Activated gamma-delta T cell (primary cell): ENCODE data around the gene RERE.

Experiments
- DNase-seq: peaks from one replicate; lab custom pipeline; 2025; lab: John Stamatoyannopoulos, UW

RERE gene

DNA sequence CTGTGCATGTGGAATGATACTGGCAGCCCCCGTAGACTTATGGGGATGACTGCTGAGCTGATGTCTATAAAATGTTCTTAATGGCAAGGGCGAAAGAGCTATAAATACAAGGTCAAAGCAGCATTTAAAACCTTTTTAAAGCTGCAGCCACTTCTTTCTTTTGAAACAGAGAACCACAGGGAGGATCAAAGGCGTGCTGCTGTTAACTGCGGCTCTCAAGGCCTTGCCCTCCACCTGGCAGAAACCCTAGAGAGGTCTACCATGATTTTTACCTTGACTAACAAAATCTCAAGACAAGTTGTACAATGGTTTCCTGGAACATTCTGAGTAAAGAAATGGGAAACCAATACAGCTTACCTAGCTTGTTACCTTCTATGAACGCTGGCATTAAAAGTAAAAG lies 409.8 kb downstream of the RERE start:
- DNase-seq = no peak

DNA sequence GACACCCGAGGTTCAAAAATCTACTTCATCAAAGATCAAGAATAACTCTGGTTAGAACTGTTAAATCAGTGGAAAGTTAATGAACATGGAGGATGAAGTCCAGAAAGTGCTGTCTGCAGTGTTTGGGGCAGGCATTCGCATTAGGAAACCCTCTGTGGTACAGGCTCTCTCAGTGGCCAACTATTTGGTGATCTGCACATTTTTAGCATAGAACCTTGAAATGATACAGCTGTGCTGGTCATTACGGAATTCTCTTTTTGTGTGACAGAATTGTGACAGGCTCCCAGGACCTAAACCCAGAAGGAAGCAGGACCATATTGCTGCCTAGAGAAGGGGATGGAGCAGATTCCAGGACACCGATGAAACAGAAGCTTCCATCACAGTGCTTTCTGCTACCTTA lies 410.5 kb downstream of the RERE start:
- DNase-seq = no peak

DNA sequence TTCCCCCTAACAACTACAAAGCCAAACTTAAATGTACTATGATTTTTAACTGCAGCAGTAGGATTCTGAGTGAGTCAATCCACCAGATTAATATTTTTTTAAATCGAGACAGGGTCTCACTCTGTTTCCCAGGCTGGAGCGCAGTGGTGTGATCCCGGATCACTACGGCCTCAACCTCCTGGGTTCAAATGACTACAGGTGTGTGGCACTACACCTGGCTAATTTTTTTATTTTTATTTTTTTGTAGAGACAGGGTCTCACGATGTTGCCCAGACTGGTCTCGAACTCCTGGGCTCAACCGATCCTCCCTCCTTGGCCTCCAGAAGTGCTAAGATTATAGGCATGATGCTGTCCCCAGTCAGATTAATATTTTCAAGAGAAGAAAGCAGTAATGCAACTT lies 411.4 kb downstream of the RERE start:
- DNase-seq = no peak

DNA sequence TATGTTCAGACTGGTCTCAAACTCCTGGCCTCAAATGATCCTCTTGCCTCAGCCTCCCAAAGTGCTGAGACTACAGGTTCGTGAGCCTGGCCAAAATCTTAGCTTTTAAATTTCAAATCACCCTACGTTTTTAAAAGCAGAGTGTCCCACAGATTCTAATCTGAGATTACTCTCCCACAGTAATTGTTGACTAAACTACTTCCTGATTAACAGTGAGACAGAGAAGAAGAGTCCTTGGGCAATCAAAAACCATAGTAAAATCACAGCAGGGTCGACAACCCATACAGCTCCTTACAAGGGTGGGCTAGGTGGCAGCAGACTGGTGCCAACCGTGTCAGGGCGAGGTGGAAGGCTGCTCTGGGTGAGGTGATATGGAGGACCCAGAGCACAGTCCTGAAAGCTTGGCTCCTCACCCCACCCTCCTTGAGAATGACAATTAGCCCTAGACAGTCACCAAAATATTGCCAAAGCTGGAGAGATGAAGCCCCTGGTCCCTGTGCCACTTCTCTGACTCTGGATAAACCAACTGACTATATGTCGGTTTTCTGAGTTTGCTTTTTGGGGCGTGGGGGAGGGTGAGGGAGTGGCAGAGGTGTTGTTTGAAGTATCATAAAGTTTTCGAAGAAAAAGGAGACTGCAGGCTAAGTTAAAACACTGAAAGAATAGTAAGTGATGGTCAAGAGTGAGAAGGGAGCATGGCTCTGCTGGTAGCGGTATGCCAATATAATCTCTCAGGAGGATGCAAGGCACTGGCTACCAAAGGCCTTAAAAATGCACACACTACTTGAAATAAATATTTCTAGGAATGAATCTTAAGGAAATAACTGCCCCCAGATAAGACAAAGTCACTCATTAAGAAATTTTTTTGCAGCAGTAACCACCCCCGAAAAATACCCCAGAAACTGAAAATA lies 412.7 kb downstream of the RERE start:
- DNase-seq = no peak

DNA sequence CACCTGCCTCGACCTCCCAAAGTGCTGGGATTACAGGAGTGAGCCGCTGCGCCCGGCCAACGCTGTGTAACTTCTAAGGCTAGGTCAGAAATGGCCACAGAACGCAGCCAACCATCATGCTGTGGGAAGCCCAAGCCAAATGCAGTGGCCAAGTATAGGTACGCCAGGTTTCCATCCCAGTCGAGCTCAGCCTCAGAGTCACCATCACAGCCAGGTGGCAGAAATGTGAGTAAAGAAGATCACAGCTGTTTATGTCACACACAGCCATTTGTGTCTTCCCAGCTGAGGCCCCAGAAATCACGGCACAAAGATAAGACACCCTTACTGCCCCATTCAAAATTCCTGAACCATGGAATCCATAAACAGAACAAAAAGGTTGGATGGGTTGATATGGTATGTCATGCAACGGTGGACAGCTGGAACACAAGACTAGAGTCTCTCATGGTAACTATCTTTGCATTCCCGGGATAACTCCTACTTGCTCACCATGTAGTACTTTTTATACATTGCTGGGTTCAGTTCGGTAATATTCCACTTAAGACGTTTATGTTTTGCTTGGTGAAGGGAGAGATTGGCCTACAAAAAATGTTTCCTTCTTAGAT lies 415.2 kb downstream of the RERE start:
- no peak for DNase-seq

DNA sequence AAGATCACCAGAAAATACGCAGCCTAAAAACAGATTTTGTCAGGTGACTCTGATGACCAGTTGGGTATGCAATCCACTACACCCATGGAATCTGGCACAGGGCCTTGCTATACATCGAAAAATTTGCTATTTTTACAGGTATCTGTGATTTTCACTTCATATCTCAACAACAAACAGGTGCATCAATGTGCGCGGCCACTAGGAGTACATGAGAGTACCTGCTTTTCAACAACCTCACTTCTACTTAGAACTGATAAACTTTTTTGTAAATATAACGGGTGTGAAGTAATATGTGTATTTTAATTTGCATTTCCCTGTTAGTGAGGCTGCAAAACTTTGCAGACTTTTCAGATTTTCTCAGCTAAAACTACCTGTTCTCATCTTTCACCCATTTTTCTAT lies 418.8 kb downstream of the RERE start:
- no peak for DNase-seq

DNA sequence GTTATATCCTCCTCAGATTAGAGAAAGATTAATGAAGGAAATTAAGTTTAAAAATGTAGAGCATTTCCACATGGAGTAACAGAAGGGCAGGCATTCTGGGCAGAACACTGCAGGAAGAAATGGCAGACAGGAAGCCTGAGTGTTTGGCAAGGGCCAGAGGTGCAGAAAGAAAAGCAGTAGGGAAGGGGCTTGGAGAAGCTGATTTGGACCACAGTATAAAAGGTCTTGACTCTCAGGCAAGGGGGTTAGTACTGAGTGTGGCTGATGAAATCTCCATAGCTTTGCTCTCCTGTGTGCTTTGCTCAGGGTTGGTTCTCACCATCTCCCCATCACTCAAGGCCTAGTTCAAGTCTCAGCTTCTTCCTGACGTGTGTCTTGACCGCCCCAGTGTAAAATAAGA lies 419.4 kb downstream of the RERE start:
- DNase-seq = no peak

DNA sequence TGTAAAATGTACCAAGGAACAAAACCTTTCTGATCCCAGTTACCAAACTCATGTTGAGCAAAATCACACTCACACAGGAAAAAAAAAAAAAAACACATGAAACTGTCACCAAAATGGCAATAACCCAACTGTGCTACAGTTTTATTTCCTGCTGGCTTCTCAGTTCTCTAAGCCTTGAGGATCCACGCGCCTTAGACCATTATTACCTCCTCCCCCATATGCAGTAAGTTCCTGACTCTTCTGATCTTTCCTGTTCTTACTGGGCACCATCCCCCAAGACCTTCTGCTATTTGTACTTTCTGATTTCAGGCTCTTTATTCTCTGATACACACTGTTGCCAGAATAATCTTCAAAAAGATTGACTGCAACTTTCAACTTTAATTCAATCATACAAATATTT lies 419.9 kb downstream of the RERE start:
- DNase-seq = no peak

DNA sequence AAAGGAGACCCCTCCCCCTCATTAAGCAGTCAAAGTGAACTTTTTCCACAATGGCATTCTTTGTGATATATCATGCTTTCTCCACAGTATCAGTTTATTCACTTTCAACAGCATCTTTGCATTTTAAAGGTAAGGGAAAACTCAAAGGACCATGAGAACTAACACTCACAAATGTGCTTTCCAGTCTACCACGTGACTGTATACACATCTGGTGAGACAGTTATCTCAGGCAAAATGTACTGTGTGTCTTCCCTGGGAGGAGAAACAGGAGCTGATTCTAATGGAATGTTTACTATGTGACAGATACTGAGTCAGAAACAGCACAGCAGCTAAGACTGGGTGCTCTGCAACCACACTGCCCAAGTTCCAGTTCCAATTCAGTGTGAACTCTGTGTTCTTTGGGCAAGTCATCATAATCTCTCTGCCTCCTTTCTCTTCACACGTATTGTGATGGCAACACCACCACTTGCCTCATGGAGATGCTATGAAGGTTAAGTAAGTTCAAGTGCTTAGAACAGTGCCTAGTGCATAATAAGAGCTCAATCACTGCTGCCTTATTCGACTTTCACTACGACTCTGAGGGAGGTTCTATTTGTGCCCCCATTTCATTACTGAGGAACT lies 420.5 kb downstream of the RERE start:
- DNase-seq = no peak

DNA sequence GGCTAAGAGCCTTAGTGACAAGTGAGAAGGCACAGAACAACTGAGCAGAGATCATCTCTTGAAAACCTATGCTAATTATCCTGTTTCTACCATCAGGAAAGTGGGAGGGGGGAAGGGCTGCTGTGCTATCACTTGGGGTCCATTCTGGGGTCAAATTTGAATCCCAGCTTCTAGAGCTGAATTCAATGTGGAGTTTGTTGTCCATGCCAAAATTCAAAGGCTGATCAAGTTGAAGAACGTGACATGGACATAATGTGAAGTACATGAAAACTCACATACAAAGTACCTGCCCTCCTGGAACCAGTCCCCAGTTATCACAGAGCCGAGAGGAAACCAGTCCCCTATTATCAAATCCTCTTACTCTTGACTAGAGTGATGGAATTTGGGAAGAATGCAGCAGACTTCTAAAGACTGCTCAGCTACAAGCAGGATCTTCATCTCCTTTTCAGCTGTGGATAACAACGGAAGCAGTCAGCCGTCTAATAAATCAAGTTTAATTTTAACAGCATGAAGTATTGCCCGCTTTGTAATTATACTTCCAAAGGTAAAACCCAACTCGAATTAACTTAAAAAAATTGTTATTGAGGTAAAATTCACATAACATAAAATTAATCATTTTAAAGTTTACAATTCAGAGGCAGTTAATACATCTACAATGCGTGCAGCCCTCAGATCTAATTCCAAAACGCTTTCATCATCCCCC lies 421.2 kb downstream of the RERE start:
- DNase-seq = no peak

DNA sequence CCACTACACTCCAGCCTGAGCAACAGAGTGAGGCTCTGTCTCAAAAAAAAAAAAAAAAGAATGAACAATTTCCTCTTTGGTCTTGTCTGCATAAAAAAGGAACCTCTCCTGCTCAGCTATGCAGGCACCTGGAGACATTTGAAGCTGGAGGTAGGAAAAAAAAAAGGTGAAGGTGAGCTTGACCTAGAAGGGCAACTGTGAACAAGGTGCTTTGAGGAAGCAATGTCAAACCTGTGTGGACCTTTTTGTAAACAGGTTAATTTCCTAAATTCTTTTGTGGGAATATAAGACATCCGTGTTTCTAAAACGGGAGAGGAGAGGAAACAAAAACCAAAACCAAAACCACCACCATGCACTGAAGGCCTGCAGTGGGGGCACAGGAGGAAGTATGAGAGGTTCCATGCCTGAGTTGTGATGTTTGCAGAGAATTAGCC lies 422.0 kb downstream of the RERE start:
- DNase-seq = no peak

DNA sequence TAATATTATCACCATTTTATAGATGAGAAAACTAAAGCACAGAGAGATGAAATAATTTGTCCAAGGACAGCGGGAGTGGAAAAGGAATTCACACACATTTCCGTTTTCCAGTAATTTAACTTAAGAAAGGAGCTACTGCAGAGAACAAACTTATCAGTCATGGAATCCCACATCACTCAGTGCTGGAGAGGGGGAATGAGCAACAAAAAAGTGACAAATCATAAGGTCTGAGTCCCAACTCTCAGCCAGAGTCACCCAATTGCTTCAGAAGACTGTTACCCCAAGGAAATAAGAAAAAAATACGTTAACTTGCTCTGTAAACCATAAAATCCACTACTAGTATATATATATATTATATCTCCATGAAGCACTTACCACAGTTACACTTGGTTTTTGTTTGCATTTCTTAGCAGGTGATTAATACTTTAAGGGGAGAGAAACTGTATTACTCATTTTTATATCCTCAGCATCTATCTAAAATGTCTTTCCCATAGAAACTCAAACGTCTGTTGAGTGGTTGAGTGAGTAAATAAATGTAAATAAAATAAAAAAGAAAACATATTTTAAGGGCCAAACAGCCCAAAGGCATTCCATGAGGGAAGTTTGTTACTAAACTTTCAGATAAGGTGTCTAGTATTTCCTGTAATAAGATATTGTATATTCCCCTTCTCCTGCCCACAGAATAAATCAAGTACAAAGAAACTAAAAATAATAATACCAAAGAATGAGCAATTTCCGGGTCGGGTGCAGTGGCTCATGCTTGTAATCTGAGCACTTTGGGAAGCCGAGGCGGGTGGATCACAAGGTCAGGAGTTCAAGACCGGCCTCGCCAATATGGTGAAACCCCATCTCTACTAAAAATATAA lies 422.8 kb downstream of the RERE start:
- DNase-seq = no peak

DNA sequence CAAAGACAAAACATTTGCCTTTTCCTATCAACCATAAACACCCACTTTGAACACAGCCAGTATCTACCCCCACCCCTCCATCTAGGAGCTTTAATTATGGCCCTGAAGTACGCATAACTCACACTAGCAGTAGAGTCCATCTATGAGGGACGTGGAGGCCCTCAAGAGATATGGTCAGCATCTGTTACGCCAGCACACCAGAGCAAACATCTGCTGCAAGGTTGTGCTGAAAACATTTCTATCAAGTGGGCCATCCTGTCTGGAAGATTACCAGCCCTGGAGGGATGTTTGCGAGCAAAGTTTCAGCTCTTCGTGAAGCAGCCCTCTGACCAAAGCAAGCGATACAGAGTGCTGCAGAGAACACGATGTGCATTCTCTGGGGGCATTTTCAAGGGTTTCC lies 424.9 kb downstream of the RERE start:
- DNase-seq = no peak

DNA sequence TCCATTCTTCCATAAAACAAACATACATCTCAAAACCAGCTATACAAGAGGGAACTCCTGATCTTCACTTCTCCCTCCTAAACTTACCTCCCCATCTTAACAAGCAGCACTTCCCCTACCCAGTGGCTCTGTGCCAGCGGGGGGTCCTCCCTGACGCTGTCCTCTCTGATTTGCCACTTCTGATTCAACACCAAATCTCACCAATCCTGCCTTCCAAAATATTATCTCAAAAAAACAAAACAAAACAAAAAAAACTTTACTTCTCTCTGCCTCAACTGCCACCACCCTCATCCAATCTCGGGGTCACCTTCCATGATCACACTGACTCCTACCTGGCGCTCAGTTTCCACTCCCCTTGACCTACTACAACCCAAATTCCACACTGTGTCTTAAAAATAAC lies 426.7 kb downstream of the RERE start:
- DNase-seq = no peak

DNA sequence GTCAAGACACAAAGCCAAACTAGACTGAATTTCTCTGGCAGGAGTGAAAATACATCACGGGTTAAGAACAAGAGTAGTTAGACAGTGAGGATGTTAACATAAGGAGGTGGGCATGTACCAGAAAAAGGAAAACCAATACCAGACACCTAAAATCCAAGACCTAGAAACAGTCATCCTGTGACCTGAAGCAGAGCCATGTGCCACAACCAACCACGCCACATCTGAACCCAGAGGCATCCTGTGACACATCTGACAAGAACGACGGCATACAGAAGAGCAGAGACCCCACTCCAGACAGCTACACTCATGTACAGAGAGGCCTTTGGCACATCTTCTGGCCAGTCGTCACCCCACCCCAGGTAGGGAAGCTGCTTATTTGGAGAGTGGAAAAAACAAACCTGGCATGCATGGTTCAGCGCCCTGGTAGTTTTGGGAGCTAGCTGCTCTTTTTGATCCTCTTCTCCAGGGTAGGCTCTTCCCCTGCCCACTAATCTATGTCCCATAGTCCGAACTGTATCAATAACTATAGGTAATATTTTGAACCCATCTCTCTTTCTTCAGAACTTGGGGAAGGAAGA lies 427.4 kb downstream of the RERE start:
- DNase-seq = no peak

DNA sequence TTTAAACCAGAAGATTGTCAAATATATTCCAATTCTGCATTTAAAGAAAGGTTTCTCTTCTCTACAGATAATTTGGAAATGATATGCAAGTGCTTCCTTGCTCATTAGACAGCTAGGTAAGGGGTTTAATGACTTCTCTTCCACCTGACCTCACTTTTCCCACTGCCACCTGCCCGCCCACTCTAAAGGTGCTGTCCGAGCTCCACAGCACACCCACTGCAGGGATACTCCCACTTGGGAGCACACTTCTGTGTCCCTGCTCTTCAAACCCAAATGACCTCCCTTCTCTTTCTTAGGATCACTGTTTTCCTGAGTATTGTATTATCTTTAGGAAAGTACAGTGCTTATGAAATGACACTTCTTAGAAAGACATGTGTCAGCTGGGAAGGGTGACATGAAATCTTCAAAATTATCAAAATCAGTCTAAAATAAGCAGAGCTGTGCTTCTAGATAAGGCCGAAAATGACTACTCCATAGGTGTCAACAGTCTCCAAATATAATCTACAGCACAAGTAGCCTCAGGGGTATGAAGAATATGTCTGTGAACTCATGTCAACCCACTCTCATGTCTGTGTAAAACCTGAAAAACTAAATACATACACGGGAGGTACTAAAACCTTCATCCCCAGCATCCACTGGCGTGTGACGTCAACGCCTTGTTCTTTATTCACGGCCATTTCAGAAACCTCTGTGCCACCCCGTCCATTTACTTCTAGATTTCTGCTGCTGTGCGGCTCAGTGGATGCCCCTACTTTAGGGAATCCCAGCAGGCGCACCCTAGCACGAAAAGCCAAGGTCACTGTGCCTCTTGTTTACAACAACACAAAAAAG lies 428.5 kb downstream of the RERE start:
- DNase-seq = no peak

DNA sequence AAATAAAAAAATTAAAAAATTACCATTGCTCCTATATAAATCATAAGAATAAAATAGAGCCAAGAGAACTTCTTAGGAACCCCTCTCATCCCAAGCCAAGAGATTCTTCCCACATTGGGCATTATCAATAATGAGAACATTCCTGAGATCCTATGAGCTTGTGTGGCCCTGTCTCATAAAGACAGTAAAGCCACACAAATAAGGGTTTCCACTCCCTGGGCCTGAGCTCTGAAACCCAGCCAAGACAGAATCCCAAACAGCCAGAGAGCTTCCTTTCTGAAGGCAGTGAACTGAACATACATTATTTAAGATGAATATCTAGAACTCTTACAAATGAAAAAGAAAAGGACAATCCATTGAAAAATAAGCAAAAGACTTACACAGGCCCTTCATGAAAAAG lies 431.2 kb downstream of the RERE start:
- DNase-seq = no peak

DNA sequence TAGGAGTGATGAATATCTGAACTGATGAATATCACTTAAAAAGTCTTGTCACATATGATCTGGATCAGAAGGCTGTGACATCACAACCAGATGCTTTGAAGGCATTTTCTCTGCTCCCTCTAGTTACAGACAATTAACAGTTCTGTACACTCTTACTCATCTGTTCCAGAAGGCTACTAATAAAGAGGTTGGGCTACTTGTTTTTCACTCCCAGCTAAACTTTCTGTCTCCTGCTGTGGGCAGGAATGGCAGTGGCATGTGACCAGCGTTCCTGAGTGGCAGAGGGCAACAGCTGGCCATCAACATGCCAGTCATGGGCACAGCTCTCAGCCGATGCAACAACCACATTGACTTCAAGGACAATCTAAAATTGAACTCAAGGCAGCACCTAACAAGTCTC lies 432.9 kb downstream of the RERE start:
- DNase-seq = no peak

DNA sequence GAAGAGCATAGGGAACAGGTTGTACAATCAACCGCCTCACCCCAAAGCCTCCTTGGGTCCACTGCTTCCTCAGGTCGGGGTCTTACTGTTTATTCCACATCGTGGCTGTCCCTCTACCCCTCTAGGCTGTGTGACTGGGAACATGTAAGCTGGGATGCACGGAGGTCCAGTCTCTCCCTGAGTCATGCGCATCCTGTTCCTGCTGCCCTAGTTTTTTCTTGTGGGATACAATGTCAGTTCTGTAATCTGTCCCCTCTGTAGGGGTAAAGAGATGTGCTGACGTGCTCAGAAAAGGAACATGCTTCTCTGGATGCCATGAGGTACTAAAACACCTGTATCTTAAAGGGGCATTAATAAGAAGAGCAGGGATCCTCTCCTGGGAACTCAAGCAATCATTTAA lies 433.4 kb downstream of the RERE start:
- no peak for DNase-seq
